GM12801 (cell line): ENCODE measurements around the gene PPFIA2.

Source experiments
- CTCF ChIP-seq: IDR thresholded peaks from one replicate; pipeline ENCODE4 v1.5.1; 2011; ENCODE audit warnings: control low read depth; ENCODE audit not compliant: insufficient read length; ENCODE audit errors: extremely low read depth

Gene PPFIA2

GRCh38 chr12:81221681-81222080, 537.5 kb downstream of the PPFIA2 start:
- no peak for TF ChIP-seq CTCF

GRCh38 chr12:81216739-81217138, 542.4 kb downstream of the PPFIA2 start:
- TF ChIP-seq CTCF, result no peak

- TF ChIP-seq CTCF, result no peak
These were observed 546.0 kb downstream of the PPFIA2 start for GRCh38 chr12:81212996-81213696.

GRCh38 chr12:81211306-81211705, 547.8 kb downstream of the PPFIA2 start:
- no peak for TF ChIP-seq CTCF

- no peak for TF ChIP-seq CTCF
These were observed 550.1 kb downstream of the PPFIA2 start for GRCh38 chr12:81209012-81209411.

- TF ChIP-seq CTCF, result no peak
These were observed 550.8 kb downstream of the PPFIA2 start for GRCh38 chr12:81208187-81208911.
